Testis (tissue), 3 donors: Measurements from ENCODE around the gene TMIGD1. TPM values are rescaled to one million over a fixed set of nuclear protein-coding genes. Genes with fewer than 3 reads are reported as not detected.
A peak's percentile ranks its signal among the peaks of the same experiment; 100 is the strongest.

Experiments used
- DNase-seq: peaks from one replicate; pipeline ENCODE4 v3.0.0-alpha.2; 2019
- H3K27ac ChIP-seq, 2 donors: fragments of 200-600 bp; sonication (generic); one replicate each; pipeline ENCODE4 v1.5.1; 2019
- H3K27me3 ChIP-seq: fragments of 200-600 bp; sonication (generic); one replicate; pipeline ENCODE4 v1.5.1; 2019
- H3K36me3 ChIP-seq: fragments of 200-600 bp; sonication (generic); one replicate; pipeline ENCODE4 v1.5.1; 2017; ENCODE audit warnings: low read depth; ENCODE audit errors: missing control alignments
- H3K4me1 ChIP-seq: fragments of 200-600 bp; sonication (generic); one replicate; pipeline ENCODE4 v1.5.1; 2019
- H3K4me3 ChIP-seq, 2 donors: fragments of 200-600 bp; sonication (generic); one replicate each; pipeline ENCODE4 v1.5.1; 2017 to 2019
- H3K9me3 ChIP-seq: fragments of 200-600 bp; sonication (generic); one replicate; pipeline ENCODE4 v1.5.1; 2017
- POLR2A ChIP-seq: fragments of 450-650 bp; IDR thresholded peaks from one replicate; pipeline ENCODE4 v1.6.1; 2017; ENCODE audit warnings: antibody characterized with exemption, mild to moderate bottlenecking, moderate library complexity
- WGBS, 2 donors: methylation state at CpG; one replicate each; pipeline ENCODE4 v1.1.5; 2018; 5-methylcytosine and 5-hydroxymethylcytosine counted together
- intact Hi-C: fragments of 100-400 bp; cut with DNase I; formaldehyde crosslinking; loops from one replicate; pipeline ENCODE4 v1.15.1; 2023; ENCODE audit warnings: low total_unique reads
- polyA plus RNA-seq: library from polyadenylated mRNA; stranded (reverse); fragments of 350-450 nt; fragmentation: Illumina TruSeq; extraction: RNeasy Lipid Tissue Mini Kit (QIAGEN cat#74804); gene quantifications from one replicate; pipeline ENCODE4 v1.2.3, GENCODE V29; 2014; ENCODE audit warnings: low read depth, low replicate concordance; ENCODE audit not compliant: insufficient read depth
- total RNA-seq, 2 donors: library from RNA; depleted of rRNA; stranded (reverse); fragments of >200 nt; gene quantifications; one replicate each; pipeline ENCODE4 v1.2.3, GENCODE V29; 2016
- TF ChIP-seq, protein P1 (sequence below), 3 experiments: fragments of 450-650 bp in 2 of 3; fragments of 200-600 bp in 1 of 3; sonication (generic) in 1 of 3; IDR thresholded peaks; one replicate each; pipeline ENCODE4 v1.5.1; 2016 to 2019; ENCODE audit warnings: antibody characterized with exemption in 3 of 3, mild to moderate bottlenecking in 2 of 3, moderate library complexity in 1 of 3

Gene TMIGD1
- total and polyA plus RNA-seq, 3 donors from 2014 or later, result not detected

DNA sequence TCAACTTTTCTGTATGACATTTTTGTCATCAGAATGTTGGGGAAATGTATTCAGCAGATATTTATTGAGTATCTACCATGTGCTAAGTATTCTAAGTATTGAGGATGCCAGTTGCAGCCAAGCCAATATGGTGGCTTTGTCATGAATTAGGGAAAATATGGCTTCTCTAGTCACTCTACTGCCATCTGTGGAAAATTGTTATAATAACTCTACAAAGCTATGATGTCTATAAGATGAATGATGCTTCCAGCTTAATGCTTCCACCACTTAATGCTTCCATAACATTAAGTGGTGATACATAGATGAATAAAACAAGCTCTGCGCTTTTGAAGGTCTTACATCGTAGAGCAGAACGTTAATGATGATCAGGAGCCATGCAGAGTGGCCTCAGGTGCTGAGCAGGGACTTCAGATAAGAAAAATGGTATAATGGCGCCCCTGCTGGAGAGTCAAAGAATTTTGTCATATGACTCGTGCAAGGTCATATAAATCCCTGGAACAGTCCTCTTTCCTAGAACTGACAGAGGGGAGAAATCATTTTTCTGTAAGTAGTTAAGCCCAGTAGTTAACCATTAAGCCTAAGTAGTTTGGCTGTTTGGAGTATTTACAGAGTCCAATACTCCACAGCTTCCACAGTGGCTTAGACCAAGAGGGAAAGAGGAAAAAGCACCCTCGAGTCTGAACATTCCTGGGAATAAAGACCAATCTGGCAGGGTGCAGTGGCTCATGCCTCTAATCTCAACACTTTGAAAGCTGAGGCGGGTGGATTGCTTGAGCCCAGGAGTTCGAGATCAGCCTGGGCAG lies 2.7 kb upstream of the TMIGD1 start:
- TF ChIP-seq POLR2A, result no peak
- TF ChIP-seq, protein P1, sequence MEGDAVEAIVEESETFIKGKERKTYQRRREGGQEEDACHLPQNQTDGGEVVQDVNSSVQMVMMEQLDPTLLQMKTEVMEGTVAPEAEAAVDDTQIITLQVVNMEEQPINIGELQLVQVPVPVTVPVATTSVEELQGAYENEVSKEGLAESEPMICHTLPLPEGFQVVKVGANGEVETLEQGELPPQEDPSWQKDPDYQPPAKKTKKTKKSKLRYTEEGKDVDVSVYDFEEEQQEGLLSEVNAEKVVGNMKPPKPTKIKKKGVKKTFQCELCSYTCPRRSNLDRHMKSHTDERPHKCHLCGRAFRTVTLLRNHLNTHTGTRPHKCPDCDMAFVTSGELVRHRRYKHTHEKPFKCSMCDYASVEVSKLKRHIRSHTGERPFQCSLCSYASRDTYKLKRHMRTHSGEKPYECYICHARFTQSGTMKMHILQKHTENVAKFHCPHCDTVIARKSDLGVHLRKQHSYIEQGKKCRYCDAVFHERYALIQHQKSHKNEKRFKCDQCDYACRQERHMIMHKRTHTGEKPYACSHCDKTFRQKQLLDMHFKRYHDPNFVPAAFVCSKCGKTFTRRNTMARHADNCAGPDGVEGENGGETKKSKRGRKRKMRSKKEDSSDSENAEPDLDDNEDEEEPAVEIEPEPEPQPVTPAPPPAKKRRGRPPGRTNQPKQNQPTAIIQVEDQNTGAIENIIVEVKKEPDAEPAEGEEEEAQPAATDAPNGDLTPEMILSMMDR (IDR thresholded peaks at IDR 0.05), result peak; percentile 44 to 58 (median 46)
- peak; percentile 39 for DNase-seq
- no peaks in the 10 kb centered on the region for H3K4me1 ChIP-seq
- H3K27ac ChIP-seq, result no peak overlapping the region
- intact Hi-C loops, result no loop called here
- H3K9me3 ChIP-seq, result no peaks in the 10 kb centered on the region
- H3K36me3 ChIP-seq, result no peaks in the 10 kb centered on the region
- no peak overlapping the region for H3K4me3 ChIP-seq
- WGBS, 2 donors, result 68 to 69% methylated on average over 8 of the region's 8 CpGs
- H3K27me3 ChIP-seq, result no peaks in the 10 kb centered on the region

DNA sequence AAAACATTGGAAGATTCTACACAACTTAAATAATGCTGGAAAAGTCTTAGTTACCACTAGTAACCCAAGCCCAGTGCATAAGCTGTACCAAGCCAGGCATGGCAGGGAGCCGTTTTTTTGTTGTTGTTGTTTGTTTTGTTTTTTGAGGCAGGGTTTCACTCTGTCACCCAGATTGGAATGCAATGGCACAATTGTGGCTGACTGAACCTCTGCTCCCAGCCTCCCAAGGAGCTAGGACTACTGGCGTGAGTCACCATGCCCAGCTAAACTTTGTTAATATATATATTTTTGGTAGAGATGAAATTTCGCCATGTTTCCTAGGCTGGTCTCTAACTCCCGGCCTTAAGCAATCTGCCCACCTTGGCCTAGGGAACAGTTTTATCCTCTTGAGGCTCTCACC lies 564 bp upstream of the TMIGD1 start:
- DNase-seq, result no peak
- intact Hi-C loops, result no loop called here
- TF ChIP-seq, protein P1 (IDR thresholded peaks at IDR 0.05), result no peak
- no peak for TF ChIP-seq POLR2A
- Histone ChIP-seq H3K36me3 (no peaks in the 10 kb centered on the region), H3K27ac (no peak overlapping the region), H3K9me3 (no peaks in the 10 kb centered on the region), H3K27me3 (no peaks in the 10 kb centered on the region), H3K4me1 (no peaks in the 10 kb centered on the region), H3K4me3 (no peak overlapping the region)
- 92 to 95% methylated on average over 4 of the region's 4 CpGs for WGBS, 2 donors

GRCh38 chr17:30332057-30332542 lies 1.8 kb downstream of the TMIGD1 start:
- 62 to 65% methylated on average over 4 of the region's 4 CpGs for WGBS, 2 donors
- Histone ChIP-seq H3K4me1 (no peaks in the 10 kb centered on the region), H3K9me3 (no peaks in the 10 kb centered on the region), H3K27ac (no peak overlapping the region), H3K27me3 (no peaks in the 10 kb centered on the region), H3K36me3 (no peaks in the 10 kb centered on the region), H3K4me3 (no peak overlapping the region)
- intact Hi-C loops, result no loop called here
- no peak for DNase-seq
- no peak for TF ChIP-seq POLR2A
- TF ChIP-seq, protein P1 (IDR thresholded peaks at IDR 0.05), result no peak

DNA sequence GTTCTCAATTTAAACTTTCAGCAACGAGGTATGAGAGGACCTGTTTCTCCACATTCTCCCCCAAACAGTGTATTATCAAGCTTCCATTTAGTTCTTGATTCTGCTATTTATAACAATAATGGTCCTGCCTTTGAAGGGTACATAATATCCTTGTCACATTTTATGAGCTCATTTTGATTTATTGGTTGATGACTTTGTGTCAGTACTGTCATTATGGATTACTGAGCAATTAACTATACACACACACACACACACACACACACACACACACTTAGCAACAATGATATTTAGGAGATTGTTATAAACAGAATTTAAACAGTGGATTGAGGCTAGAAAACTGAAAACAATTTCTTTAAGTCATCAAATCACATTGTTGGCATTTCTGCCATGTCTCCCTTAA lies 7.0 kb downstream of the TMIGD1 start:
- no peak overlapping the region for H3K4me3 ChIP-seq
- DNase-seq, result no peak
- H3K36me3 ChIP-seq, result no peaks in the 10 kb centered on the region
- 64 to 73% methylated on average over 1 of the region's 1 CpG for WGBS, 2 donors
- TF ChIP-seq, protein P1 (IDR thresholded peaks at IDR 0.05), result no peak
- no peak for TF ChIP-seq POLR2A
- H3K27me3 ChIP-seq, result no peaks in the 10 kb centered on the region
- H3K27ac ChIP-seq, result no peak overlapping the region
- no peaks in the 10 kb centered on the region for H3K9me3 ChIP-seq
- no peaks in the 10 kb centered on the region for H3K4me1 ChIP-seq
- intact Hi-C loops, result no loop called here

DNA sequence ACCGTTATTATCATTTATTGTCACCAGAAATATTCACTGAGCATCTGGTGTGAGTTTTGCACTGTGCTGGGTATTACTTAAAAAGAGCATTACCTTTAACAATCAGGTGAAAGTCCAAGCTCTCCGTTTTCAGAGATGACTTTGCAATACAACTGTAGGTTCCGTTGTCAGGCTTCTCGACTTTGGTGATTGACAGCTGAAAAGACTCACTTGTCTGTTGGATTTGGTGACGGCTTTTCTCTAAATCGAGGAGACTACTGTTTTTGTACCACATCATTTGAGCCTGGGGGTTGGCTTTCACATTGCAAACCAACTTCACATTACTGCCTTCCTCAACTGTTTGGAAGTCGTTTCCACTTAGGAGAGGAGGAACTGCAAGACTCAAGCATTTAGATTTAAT lies 9.1 kb downstream of the TMIGD1 start:
- TF ChIP-seq, protein P1 (IDR thresholded peaks at IDR 0.05), result no peak
- TF ChIP-seq POLR2A, result no peak
- WGBS, 2 donors, result 85% methylated on average over 7 of the region's 7 CpGs
- Histone ChIP-seq H3K4me1 (no peaks in the 10 kb centered on the region), H3K27ac (no peak overlapping the region), H3K4me3 (no peak overlapping the region), H3K27me3 (no peaks in the 10 kb centered on the region), H3K36me3 (no peaks in the 10 kb centered on the region), H3K9me3 (no peaks in the 10 kb centered on the region)
- intact Hi-C loops, result no loop called here
- no peak for DNase-seq
